WTC11 (cell line): ENCODE measurements around the gene OR4L1. TPM values are rescaled to one million over a fixed set of nuclear protein-coding genes. Genes with fewer than 3 reads are reported as not detected.

Experiments
- ATAC-seq: fragments of 200-7000 bp; cut with Tn5 transposase; 2 replicates; pipeline ENCODE4 v1.10.0; 2021; ENCODE audit warnings: mild to moderate bottlenecking, moderate library complexity
- CTCF ChIA-PET: fragments of 300-600 bp; sonication (Branson Sonifier 250); formaldehyde crosslinking; loops from one replicate; lab custom pipeline; 2021; ENCODE audit warnings: antibody characterized with exemption; lab: Charles Lee
- POLR2A ChIA-PET: fragments of 350-600 bp; sonication (Branson Sonifier 250); formaldehyde crosslinking; loops from one replicate; lab custom pipeline; 2021; ENCODE audit warnings: antibody characterized with exemption; lab: Charles Lee
- DNase-seq: peaks from one replicate; pipeline ENCODE4 v3.0.0; 2021; ENCODE audit warnings: low spot score
- H3K27ac Mint-ChIP-seq: 2 replicates; pipeline ENCODE4 v1.8.0; 2021; ENCODE audit warnings: mixed read lengths
- H3K27me3 Mint-ChIP-seq: 2 replicates; pipeline ENCODE4 v1.8.0; 2021; ENCODE audit warnings: low read depth, mild to moderate bottlenecking, moderate library complexity, mixed read lengths
- H3K36me3 Mint-ChIP-seq: 2 replicates; pipeline ENCODE4 v1.8.0; 2021; ENCODE audit warnings: mixed read lengths
- H3K4me1 Mint-ChIP-seq: 2 replicates; pipeline ENCODE4 v1.8.0; 2022; ENCODE audit warnings: mixed read lengths
- H3K4me3 Mint-ChIP-seq: 2 replicates; pipeline ENCODE4 v1.8.0; 2021; ENCODE audit warnings: mild to moderate bottlenecking, moderate library complexity, mixed read lengths
- H3K9me3 Mint-ChIP-seq: 2 replicates; pipeline ENCODE4 v1.8.0; 2021; ENCODE audit warnings: mixed read lengths
- AFF4 ChIP-seq: sonication (generic); formaldehyde crosslinking; IDR thresholded peaks from 2 replicates; pipeline ENCODE4 v1.8.1; 2023; ENCODE audit warnings: mild to moderate bottlenecking, missing genetic modification reagents, borderline replicate concordance
- ARID4B ChIP-seq: sonication (generic); formaldehyde crosslinking; IDR thresholded peaks from 2 replicates; pipeline ENCODE4 v1.8.0; 2023; ENCODE audit warnings: missing genetic modification reagents, mild to moderate bottlenecking, borderline replicate concordance
- ATF2 ChIP-seq: sonication (generic); formaldehyde crosslinking; IDR thresholded peaks from 2 replicates; pipeline ENCODE4 v1.8.1; 2022; ENCODE audit warnings: low read depth, missing genetic modification reagents, borderline replicate concordance
- CTCF ChIP-seq: fragments of 200-600 bp; IDR thresholded peaks from 2 replicates; pipeline ENCODE4 v1.8.0; 2022; ENCODE audit warnings: antibody characterized with exemption
- E2F1 ChIP-seq: sonication (generic); formaldehyde crosslinking; IDR thresholded peaks from 2 replicates; pipeline ENCODE4 v1.8.0; 2022; ENCODE audit warnings: mild to moderate bottlenecking, missing genetic modification reagents
- FOXK1 ChIP-seq: sonication (generic); formaldehyde crosslinking; IDR thresholded peaks from 2 replicates; pipeline ENCODE4 v1.8.0; 2022; ENCODE audit warnings: mild to moderate bottlenecking, moderate library complexity, missing genetic modification reagents
- GABPB1 ChIP-seq: sonication (generic); formaldehyde crosslinking; IDR thresholded peaks from 2 replicates; pipeline ENCODE4 v1.8.1; 2023; ENCODE audit warnings: mild to moderate bottlenecking, missing genetic modification reagents
- HMGXB4 ChIP-seq: sonication (generic); formaldehyde crosslinking; IDR thresholded peaks from 2 replicates; pipeline ENCODE4 v1.8.1; 2023; ENCODE audit warnings: mild to moderate bottlenecking, moderate library complexity, missing genetic modification reagents
- MAX ChIP-seq: sonication (generic); formaldehyde crosslinking; IDR thresholded peaks from 2 replicates; pipeline ENCODE4 v1.8.0; 2022; ENCODE audit warnings: mild to moderate bottlenecking, missing genetic modification reagents
- MLX ChIP-seq: sonication (generic); formaldehyde crosslinking; IDR thresholded peaks from 2 replicates; pipeline ENCODE4 v1.8.1; 2023; ENCODE audit warnings: mild to moderate bottlenecking, missing genetic modification reagents, moderate library complexity
- NFATC4 ChIP-seq: fragments of 250-450 bp; sonication (Bioruptor Pico); IDR thresholded peaks from 2 replicates; pipeline ENCODE4 v1.9.0; 2021; ENCODE audit warnings: mild to moderate bottlenecking
- OVOL2 ChIP-seq: fragments of 250-450 bp; sonication (Bioruptor Pico); IDR thresholded peaks from 2 replicates; pipeline ENCODE4 v1.9.0; 2021; ENCODE audit warnings: mild to moderate bottlenecking, borderline replicate concordance
- PRDM15 ChIP-seq: sonication (generic); formaldehyde crosslinking; IDR thresholded peaks from 2 replicates; pipeline ENCODE4 v1.8.0; 2022; ENCODE audit warnings: missing genetic modification reagents
- PRRX2 ChIP-seq: fragments of 250-450 bp; sonication (Bioruptor Pico); IDR thresholded peaks from 2 replicates; pipeline ENCODE4 v1.8.0; 2021; ENCODE audit warnings: mild to moderate bottlenecking
- RELA ChIP-seq: sonication (generic); formaldehyde crosslinking; IDR thresholded peaks from 2 replicates; pipeline ENCODE4 v1.8.1; 2022; ENCODE audit warnings: missing genetic modification reagents, mild to moderate bottlenecking, borderline replicate concordance
- SMAD4 ChIP-seq: sonication (generic); formaldehyde crosslinking; IDR thresholded peaks from 2 replicates; pipeline ENCODE4 v1.8.0; 2022; ENCODE audit warnings: mild to moderate bottlenecking, missing genetic modification reagents
- TP53 ChIP-seq: sonication (generic); formaldehyde crosslinking; IDR thresholded peaks from 2 replicates; pipeline ENCODE4 v1.8.1; 2023; ENCODE audit warnings: mild to moderate bottlenecking, missing genetic modification reagents
- ZNF121 ChIP-seq: sonication (generic); formaldehyde crosslinking; IDR thresholded peaks from 2 replicates; pipeline ENCODE4 v1.8.0; 2023; ENCODE audit warnings: missing genetic modification reagents
- total RNA-seq: library from RNA; stranded (reverse); gene quantifications from 3 replicates; pipeline ENCODE4 v1.2.3, GENCODE V29; 2021

Gene OR4L1
- total RNA-seq, 1 experiment from 2014 or later = not detected

- Mint-ChIP-seq H3K4me3 (no peak overlapping the region), H3K4me1 (no peaks in the 10 kb centered on the region), H3K36me3 (peaks cover 49% of the 10 kb centered on the region), H3K9me3 (peaks cover 65% of the 10 kb centered on the region), H3K27me3 (peaks cover 3% of the 10 kb centered on the region), H3K27ac (no peak overlapping the region)
- ATAC-seq (no peak), DNase-seq (no peak)
- POLR2A ChIA-PET = no interaction called here
- CTCF ChIA-PET = no interaction called here
- TF ChIP-seq NFATC4 (no peak), FOXK1 (CRISPR knock-in tag) (no peak), AFF4 (CRISPR knock-in tag) (no peak), MAX (no peak), RELA (CRISPR knock-in tag) (no peak), TP53 (CRISPR knock-in tag) (no peak), OVOL2 (CRISPR knock-in tag) (no peak), GABPB1 (CRISPR knock-in tag) (no peak), CTCF (no peak), HMGXB4 (CRISPR knock-in tag) (no peak), MLX (no peak), E2F1 (no peak), PRRX2 (CRISPR knock-in tag) (no peak), ZNF121 (CRISPR knock-in tag) (no peak), ATF2 (CRISPR knock-in tag) (no peak), ARID4B (no peak), SMAD4 (CRISPR knock-in tag) (no peak), PRDM15 (CRISPR knock-in tag) (no peak)
These were observed 24.4 kb upstream of the OR4L1 start for GRCh38 chr14:20035449-20035848.
